ENCODE data around the gene ADGRL3. TPM values are rescaled to one million over a fixed set of nuclear protein-coding genes. Genes with fewer than 3 reads are reported as not detected.

Gene ADGRL3
- polyA plus RNA-seq, 3 donors = 24.0 to 28.9 (median 27.8) TPM

DNA sequence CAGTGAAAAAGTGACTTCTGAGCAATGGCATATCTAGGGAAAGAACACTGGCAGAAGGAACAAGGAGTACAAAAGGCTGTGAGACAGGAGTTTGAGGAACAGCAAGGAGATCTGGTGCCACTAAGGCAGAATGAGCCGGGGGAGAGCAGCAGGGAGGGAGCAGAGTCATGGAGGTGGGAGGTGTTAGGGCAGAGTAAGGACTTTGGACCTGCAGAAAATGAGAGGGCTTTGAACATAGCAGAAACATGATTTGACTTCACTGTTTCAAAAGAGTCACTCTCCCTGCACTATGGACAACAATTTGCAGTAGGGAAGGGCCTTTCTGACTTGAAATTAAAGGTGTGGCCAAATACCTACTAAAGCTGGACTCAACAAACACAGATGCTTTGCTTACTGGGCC lies 356.2 kb downstream of the ADGRL3 start:
- no peak for DNase-seq (ENCODE audit: extremely low read depth in 1 of 11, low read depth in 9 of 11, low spot score in 4 of 11)

DNA sequence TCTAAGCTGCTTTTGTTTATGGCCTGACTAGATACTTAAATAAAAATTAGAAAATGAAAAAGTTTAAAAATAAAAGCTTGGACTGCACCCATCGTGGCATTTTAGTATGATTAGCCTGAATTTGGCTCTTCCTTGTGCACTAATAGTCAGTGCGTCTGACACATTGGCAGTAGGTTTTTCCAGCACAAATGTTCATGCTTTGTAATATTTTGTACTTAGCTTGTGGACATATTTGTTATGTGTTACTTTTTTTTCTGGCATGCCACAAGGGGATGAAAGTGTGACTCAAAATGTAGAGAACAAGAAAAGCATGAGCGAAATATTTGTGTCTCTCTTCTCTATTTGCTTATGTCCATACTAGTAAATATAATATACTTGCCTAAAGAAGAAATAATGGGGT lies 359.3 kb downstream of the ADGRL3 start:
- DNase-seq (ENCODE audit: extremely low read depth in 1 of 11, low read depth in 9 of 11, low spot score in 4 of 11) = no peak

DNA sequence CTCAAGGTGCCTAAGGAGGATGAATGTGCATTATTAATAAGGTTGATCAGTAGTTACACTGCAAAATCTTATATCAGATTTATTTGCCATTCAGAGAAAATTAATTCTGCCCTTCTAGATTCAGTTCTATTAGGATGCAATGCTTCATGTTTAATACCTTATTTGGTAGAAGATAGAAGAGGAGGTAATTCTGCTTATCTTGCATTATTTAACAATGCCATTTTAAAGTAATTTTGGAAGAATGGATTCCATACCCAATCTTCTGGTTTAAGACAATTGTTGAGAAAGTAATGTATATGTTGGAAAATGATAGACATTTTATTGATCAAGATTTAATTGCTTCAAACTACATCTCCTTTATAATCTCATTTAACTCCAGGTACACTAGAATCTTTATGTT lies 360.9 kb downstream of the ADGRL3 start:
- DNase-seq (ENCODE audit: extremely low read depth in 1 of 11, low read depth in 9 of 11, low spot score in 4 of 11) = no peak

DNA sequence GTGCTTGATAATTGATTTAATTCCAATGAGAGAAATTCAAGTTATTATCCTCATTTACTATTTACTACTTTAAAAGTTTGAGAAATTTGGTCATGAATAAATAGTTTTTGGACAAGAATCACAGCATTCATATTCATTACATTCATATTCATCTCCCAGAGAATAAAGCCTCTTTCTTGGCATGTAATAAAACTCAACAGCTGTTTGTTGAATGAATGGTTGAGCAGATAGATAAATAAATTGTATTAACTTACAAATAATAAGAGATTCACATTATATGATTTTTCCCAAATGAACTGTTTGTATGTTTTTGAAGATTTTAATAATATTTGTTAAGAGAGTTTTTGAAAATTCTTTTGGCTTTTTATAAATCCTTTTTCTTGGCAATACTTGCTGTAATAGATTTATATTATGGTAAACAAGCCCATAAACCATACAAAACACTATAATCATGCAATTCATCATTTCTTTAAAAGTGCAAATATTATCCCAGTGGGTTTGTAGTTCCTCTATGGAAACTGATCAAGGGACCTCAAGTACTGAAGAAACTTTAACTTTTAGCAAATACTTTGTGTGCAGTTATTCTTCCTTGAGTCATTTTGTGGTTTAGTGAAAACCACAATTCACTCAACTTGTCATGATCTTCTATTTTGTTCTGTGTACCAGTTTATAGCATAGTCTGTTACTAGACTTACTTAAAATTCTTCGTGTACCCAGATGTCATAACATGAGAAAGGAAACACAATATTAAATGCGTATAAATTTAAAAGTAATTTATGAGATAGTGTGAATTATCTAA lies 371.8 kb downstream of the ADGRL3 start:
- DNase-seq (ENCODE audit: extremely low read depth in 1 of 11, low read depth in 9 of 11, low spot score in 4 of 11) = no peak

DNA sequence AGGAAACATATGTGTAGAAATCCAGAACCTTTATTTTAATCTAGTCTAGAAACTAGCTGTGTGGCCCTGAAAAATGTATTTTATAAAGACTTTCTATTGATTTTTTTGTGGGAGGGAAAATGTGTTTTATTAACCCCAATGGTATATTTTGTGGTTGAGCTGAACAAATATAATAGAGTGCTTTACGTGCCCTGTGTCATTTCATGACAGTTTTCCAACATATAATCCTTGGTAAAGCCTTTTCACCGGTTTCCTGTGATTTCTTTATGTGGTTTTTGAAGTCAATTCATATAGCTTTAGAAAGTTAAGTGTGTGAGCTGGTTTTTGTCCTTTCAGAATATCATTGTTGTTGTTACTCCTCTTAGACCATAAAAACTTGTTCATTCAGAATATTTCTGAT lies 375.7 kb downstream of the ADGRL3 start:
- no peak for DNase-seq (ENCODE audit: extremely low read depth in 1 of 11, low read depth in 9 of 11, low spot score in 4 of 11)

DNA sequence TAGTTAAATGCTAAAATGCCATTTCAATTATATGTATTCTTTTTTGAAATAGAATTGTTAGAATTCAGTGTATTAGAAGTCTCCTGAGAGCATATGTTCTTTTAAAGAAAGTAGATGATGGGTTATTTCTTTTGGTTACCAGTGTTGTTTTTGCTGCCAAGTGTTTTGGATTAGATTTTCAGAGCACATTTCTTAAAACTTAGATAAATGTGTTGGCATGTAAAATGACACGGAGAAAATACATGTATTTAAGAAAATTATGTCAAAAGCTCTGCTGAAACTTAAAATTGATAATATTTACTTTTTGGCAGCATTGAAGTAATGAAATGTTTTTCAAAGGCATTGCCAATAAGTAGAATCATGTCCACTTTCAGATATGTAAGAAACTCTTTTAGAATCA lies 379.7 kb downstream of the ADGRL3 start:
- no peak for DNase-seq (ENCODE audit: extremely low read depth in 1 of 11, low read depth in 9 of 11, low spot score in 4 of 11)

DNA sequence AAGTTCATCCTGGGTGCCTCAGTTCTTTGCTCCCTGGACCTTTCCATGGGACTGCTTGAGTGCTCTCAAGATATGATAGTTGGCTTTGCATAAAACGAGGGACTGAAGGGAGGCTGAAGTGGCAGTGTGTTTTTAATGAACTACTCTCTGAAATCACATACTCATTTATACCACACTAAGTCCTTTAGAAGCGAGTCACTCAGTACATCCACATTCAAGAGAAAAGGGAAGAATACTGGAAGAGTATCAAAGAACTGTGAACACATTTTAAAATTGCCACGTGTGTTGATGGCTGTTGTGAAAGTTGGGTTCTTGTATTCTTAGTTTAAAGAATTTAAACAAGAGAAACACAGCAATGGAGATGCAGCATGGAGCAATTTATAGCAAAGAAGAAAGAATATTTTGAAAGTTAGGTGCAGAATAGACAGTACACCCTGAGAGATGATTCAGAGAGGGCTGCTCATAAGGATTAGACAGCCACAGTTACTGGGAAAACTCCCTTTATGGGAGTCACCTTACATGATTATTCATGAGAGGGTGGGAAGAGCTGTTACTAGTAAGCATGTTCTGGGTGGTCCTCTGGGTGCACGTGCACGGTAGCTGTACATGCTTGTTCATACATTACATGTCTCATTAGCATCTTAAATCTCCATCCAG lies 380.7 kb downstream of the ADGRL3 start:
- DNase-seq (ENCODE audit: extremely low read depth in 1 of 11, low read depth in 9 of 11, low spot score in 4 of 11) = no peak

DNA sequence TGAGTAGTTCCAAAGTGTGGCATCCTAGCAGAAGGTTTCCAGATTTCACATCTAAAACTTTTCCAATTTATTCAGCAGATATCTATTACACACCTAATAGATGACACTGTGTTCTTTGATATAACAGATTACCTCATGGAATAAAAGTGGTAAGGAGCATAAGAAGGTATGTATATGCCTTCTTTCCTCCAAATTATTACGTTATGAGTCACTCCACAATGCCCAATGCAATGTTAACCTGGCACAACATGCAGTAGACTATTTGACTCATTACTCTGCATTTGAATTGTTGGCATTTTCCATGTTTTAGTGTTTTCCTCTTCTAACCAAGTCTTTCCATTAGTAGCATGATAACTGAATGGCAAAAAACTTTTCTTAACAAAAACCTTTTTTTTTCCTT lies 383.6 kb downstream of the ADGRL3 start:
- DNase-seq (ENCODE audit: extremely low read depth in 1 of 11, low read depth in 9 of 11, low spot score in 4 of 11) = no peak

DNA sequence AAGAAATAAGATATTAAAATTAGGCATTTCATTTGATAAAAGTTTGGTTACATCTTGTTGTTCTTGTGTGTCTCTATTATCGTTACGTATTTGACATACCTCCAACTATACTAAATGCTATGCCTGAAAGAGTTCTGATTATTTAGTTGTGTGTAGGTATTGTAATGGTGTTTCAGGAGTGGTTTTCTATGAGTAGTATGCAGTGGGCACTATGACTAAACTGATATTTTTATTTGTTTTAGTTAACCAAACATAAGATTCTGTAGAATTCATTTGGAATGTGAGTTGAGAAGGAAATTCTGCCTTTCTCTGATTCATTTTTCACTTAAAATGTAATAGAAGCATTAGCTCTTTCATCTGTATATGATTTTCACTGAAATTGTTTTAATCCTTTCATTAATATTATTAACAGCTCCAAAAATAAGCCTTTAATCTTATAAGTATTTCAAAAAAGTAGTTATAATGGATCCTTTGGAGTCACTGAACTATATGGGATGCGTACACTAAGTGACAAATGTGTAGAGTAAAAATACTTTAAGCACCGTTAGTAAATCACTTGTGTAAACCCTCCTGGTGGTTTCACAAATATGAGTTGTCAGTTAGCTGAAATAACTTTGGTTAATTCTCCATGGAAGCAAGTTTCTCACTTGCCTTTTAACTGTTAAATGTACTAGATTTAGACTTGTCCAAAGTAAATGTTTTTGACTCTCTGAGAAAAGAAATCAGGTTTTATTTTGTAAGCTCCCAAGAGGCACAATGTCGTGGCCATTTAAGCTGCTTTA lies 388.7 kb downstream of the ADGRL3 start:
- no peak for DNase-seq (ENCODE audit: extremely low read depth in 1 of 11, low read depth in 9 of 11, low spot score in 4 of 11)

DNA sequence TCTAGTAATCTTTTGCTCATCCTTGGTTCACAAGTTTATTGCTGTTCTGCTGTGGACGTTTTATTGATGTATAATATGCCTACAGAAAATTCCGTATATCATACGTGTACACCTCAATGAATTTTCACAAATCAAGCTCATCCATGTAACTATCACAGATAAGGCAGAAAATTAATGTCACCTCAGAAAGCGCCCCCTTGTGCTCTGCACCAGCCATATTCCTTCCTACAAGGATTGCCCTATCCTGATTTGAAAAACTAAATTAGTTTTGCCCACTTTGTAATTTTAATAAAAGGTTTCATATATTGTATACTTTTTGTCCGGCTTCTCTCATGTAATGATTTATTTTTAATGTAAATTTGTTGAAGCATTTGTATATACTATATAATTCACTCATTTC lies 390.8 kb downstream of the ADGRL3 start:
- no peak for DNase-seq (ENCODE audit: extremely low read depth in 1 of 11, low read depth in 9 of 11, low spot score in 4 of 11)

DNA sequence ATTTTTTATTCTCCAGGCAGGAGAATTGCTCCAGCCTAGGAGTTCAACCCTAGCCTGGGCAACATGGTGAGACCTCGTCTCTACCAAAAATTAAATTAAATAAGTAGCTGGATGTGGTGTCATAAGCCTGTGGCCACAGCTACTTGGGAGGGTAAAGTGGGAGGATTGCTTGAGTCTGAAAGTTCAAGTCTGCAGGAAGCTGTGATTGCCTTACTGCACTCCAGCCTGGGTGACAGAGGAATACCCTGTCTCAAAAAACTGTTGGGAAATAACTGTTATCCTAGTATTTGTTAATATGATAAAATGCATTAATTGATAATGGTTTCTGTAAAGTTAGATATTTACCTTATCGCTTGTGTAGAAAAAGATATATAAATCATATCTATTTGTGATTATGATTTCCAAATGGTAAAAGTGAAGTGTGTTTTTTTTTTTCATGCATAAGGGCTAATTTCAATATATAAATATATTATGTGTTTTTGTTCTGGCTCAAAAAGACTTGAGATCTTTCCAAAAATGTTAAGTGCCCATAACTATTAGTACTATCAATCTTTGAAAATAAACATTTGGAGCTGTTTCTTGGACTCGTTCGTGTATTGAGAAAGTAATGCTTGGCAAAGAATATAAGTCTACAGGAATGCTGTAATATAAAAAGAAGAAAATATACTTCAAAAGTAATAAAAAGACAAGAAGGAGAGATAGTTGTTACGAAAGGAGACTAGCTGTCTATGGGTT lies 396.6 kb downstream of the ADGRL3 start:
- DNase-seq (ENCODE audit: extremely low read depth in 1 of 11, low read depth in 9 of 11, low spot score in 4 of 11) = no peak

DNA sequence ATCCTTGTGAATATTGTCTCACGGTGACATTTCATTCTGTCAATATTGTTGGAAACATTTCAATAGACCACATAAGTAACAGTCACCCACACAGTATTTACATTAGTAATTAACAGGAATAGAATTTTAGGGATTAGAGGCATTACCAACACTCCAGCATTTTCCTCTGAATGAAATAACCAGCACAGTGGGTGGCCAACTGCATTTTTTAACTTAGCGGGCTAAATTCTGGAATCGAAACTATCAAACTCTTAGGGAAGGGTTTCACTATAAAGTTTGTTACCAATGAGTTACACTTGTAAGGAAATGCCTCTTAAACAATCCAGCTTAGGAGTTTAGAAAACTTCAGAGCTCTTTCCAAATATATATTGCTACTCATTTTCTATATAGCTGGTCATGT lies 403.0 kb downstream of the ADGRL3 start:
- no peak for DNase-seq (ENCODE audit: extremely low read depth in 1 of 11, low read depth in 9 of 11, low spot score in 4 of 11)

DNA sequence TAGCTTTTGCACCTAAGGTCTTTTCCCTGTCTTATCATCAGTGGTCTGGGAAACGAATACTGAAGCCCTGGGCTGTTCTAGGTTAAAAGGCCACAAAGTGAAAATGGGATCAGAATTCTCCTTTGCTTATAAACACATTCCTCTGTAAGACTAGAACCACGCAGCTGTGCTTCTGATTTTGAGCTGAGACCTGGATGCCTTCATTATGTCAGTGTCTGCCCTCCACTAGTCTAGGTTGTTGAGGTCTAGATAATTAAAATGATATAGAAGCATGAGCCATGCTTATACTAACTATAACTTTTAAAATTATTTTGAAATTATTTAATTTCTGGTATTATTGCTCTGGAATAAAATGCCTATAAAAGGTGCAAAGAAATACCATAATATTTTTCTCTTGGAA lies 403.9 kb downstream of the ADGRL3 start:
- no peak for DNase-seq (ENCODE audit: extremely low read depth in 1 of 11, low read depth in 9 of 11, low spot score in 4 of 11)

DNA sequence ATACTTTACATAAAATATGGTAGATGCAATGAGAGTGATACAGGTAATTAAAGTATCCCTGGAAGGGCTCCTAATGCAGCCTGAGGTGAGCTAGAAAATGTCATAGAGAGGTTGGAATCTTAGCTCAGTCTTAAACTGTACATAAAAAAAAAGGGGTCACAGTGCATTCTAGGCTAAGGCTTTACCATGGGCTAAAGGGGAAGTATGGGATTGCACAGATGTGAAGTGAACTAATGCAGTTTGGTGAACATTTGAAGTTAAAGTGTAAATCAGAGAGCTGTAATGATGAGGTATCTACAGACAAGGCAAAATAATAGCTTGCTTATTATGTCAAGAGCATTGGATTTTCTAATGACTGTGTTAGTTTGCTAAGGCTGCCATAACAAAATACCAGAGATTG lies 405.9 kb downstream of the ADGRL3 start:
- DNase-seq (ENCODE audit: extremely low read depth in 1 of 11, low read depth in 9 of 11, low spot score in 4 of 11) = no peak

DNA sequence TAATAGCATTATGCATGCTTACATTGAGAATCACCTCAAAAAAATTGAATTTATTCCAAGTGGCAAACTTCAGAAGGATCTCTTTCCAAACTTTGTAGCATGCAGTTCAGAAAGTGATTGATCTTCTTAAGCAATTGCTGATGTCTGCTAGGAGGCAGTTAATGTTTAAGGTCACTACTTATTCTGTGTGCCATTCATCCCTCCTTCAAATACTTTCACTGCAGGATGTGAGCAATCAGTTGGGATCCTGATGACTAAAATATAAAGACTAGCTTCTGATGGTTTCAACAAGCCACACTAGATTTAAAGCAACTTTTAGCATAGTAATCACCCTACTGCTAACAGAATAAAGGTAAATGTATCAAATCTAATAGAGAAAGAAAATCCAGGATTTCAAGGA lies 414.1 kb downstream of the ADGRL3 start:
- DNase-seq (ENCODE audit: extremely low read depth in 1 of 11, low read depth in 9 of 11, low spot score in 4 of 11) = no peak

DNA sequence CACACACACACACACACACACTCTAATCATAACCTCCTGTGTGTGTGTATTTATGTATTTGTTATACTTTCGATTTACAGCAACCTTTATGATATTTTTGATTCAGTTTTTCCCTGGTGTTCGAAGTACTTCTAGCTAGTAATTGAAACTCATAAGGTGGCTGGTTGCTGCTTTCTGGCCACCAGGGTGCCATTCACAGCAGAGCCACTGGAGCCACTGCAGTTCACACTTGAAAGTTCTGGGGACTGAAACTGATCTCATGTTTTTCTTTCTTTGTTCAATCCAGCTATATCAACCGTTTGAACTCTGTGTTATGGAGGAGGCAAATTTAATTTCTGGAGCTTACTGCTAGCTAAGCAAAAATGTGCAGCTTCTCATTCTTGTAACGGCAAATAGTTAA lies 419.4 kb downstream of the ADGRL3 start:
- DNase-seq (ENCODE audit: extremely low read depth in 1 of 11, low read depth in 9 of 11, low spot score in 4 of 11) = peak in 5 of 11 donors; percentile 3 to 20 (median 5)

DNA sequence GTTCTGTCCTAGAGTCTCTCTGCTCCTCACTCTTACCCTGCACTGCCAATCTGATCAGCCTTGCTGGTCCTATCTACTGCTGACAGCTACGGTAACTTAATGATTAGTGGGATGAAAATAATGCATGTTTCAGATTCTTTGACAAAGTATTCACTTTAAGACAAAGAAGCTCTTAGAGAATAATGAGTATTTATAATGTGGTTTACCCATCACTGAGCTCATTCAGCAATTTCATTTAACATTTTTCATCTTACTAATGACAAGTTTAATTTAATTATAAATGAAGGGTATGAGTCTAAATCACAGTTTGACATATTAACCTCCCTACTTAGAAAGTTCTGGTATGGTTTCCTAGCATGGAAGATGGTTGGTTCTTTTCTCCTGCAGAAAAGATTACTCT lies 428.2 kb downstream of the ADGRL3 start:
- no peak for DNase-seq (ENCODE audit: extremely low read depth in 1 of 11, low read depth in 9 of 11, low spot score in 4 of 11)

DNA sequence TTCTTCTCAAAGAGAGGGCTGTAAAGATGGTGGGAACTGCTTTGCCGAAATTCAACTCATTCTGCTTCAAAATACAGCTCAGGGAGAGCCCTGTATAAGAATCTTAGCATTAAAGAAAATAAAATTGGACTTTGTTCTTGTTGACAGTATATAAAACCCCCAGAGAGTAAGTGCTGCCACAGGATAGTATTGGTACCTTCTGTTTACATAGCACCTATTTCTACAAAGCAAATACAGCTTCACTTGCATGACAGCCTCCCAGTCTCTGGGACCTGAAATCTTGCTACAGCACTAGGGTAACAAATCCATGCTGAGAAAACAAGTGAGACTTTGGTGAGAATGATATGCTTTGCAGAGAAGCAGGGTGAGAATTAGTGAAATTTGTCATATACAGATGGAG lies 428.6 kb downstream of the ADGRL3 start:
- no peak for DNase-seq (ENCODE audit: extremely low read depth in 1 of 11, low read depth in 9 of 11, low spot score in 4 of 11)

DNA sequence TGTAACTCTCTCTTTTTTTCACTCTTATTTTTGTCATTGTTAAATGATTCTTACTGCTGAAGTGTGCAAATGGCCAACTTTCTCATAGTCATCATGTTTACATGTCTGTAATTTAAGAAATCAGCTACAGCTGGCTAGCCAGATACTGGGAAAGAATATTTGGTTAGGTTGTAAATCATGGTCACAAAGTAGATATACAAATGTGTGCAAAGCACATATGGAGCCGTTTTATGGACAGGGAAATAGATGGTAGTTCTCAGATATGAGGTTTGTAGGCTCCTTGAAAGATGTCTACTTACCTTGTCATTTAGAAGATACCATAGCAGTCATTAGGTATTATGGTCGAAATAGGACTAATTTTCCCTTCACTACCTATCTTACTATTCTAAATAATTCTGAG lies 430.4 kb downstream of the ADGRL3 start:
- DNase-seq (ENCODE audit: extremely low read depth in 1 of 11, low read depth in 9 of 11, low spot score in 4 of 11) = no peak

DNA sequence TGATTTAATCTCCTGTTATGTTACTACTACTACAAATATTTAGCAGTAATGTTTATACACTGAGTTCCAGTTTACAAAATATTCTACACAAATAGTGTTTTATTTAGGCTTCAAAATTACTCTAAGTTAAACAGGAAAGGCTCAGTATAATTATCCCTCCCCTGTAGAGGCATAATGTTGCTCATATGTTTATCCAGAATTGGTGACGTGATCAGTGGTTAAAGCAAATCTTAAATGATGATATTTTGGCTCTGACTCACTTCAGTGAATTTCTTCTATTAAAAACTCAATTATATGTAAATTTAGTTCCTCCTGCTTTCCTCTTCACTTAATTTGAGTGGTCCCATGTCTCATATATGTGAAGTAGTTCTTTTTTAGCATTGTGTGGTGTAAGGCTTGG lies 438.5 kb downstream of the ADGRL3 start:
- DNase-seq (ENCODE audit: extremely low read depth in 1 of 11, low read depth in 9 of 11, low spot score in 4 of 11) = no peak

Data from renal cortex interstitium (tissue), 11 donors.